IPS-20b (cell line): ENCODE results near the gene CDC42.

Source experiments
- H3K27ac ChIP-seq: one replicate; pipeline ENCODE4 v1.5.1; 2013; ENCODE audit warnings: low read length
- H3K27me3 ChIP-seq: 2 replicates; pipeline ENCODE4 v1.6.1; 2013; ENCODE audit warnings: mild to moderate bottlenecking, low read length, inconsistent platforms; ENCODE audit not compliant: insufficient read depth
- H3K36me3 ChIP-seq: 2 replicates; pipeline ENCODE4 v1.6.1; 2013; ENCODE audit warnings: low read depth, mild to moderate bottlenecking, inconsistent platforms, low read length, moderate library complexity; ENCODE audit not compliant: insufficient read depth
- H3K4me1 ChIP-seq: 2 replicates; pipeline ENCODE4 v1.6.1; 2013; ENCODE audit warnings: mild to moderate bottlenecking, control low read depth, inconsistent platforms, low read length, moderate library complexity; ENCODE audit not compliant: insufficient read depth
- H3K4me3 ChIP-seq: 2 replicates; pipeline ENCODE4 v1.5.1; 2013; ENCODE audit warnings: mild to moderate bottlenecking, low read length, inconsistent platforms
- H3K9ac ChIP-seq: 2 replicates; pipeline ENCODE4 v1.6.1; 2013; ENCODE audit warnings: low read depth, mild to moderate bottlenecking, inconsistent platforms, low read length, moderate library complexity
- H3K9me3 ChIP-seq: 2 replicates; pipeline ENCODE4 v1.6.1; 2013; ENCODE audit warnings: mild to moderate bottlenecking, low read depth, low read length, inconsistent platforms; ENCODE audit not compliant: insufficient read depth

Gene CDC42

DNA sequence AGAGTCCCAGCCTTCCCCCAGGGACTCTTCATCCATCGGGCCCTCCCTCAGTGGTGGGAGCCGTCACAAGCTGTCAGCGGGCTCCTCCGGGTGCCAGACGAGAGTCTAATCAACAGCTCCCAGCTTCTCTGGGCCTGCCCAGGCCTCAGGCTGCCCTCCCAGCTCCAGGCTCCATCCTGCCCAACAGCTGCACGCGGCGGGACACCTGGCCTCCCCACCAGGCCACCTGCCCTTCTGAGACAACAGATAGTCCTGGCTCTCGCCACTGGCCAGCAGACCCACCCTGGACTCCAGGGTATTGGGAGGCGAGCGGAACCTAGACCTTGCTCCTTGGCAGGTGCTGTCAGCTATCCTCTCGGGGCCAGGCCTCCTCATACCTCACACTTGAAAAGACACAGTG lies 87.3 kb downstream of the CDC42 start:
- no peaks in the 10 kb centered on the region for H3K36me3 ChIP-seq
- peaks cover 56% of the 10 kb centered on the region for H3K27me3 ChIP-seq

More for the DNA sequence above, 87.3 kb downstream of the CDC42 start:
- H3K4me1 ChIP-seq = peaks cover 21% of the 10 kb centered on the region
- no peak overlapping the region for H3K9ac ChIP-seq
- H3K9me3 ChIP-seq = no peaks in the 10 kb centered on the region
- no peak overlapping the region for H3K27ac ChIP-seq
- H3K4me3 ChIP-seq = no peak overlapping the region
